Femur (tissue), 1 donor: ENCODE measurements around the gene PHC1.

Experiments used
- DNase-seq: peaks from one replicate; pipeline ENCODE4 v3.0.0-alpha.2; 2017

The PHC1 gene

DNA sequence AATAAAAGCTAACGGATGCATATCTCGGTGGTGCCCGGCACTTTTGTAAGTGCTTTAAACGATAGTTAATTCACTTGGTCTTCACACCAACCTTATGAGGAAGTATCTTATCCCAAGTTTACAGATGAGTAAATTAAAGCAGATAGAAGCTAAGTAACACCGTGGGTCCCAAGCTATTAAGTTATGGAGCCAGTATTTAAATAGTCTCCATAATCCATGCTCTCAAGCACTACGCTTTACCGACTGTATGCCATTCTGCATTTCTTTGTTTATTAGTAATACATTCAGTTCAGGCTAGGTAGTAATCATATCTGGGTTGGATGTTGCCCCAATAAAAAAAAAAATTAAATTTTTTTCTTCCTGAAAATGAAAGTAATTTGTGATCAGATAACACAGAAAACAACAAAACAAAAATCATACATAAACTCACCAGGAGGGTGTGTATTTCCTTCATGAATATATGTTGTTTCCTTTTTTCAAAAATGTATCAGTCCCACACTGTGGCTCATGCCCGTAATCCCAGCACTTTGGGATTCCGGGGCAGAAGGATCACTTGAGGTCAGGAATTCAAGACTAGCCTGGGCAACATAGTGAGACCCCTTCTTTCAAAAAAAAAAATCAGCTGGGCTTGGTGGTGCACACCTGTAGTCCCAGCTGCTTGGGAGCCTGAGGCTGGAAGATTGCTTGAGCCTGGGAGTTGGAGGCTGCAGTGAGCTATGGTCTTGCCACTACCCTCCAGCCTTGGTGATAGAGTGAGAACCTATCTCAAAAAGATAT lies 36.6 kb downstream of the PHC1 start:
- no peak for DNase-seq

DNA sequence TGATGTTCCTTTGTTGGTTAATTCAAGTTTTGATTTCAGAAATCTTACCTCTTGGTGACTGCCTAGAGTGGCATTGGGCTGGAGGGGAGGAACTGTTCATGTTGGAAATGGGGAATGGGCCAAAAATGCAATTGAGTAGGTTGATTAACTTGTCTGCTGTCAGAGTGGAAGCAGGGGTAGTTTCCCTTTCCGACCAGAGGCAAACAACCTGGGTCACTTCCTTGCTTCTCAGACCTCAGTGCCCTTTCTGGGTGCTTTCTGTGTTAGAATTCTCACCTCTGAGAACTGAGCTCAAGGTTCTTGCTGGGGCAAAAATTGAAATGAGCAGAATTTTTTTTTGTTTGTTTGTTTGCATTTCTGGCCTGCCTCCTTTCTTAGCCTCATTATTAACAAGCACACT lies 37.4 kb downstream of the PHC1 start:
- DNase-seq = no peak

DNA sequence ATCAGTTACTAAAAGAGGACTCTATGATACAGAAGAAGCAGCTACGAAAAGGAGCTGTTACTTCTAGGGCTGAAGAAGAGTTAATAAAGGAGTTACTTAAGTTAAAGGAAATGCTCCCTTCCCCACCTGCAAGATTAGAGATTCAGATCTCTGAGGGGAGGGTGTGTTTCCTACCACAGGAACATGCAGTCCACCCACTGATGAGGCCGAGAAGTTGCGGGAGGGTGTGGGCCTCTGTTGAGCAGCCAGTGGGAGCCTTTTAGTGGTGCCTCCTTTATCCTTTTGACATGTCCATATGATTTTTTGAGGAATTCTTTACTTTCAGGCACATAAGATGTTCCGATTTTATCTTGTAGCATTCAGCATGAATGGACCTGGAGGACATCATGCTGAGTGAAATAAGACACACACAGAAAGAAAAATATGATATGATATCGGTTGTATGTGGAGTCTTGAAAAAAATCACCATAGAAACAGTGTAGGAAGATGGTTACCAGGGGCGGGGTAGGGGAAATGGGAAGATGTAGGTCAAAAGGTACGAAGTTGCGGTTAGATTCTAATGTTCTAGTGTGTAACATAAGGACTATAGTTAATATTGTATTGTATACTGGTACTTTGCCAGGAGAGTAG lies 39.6 kb downstream of the PHC1 start:
- DNase-seq = no peak

DNA sequence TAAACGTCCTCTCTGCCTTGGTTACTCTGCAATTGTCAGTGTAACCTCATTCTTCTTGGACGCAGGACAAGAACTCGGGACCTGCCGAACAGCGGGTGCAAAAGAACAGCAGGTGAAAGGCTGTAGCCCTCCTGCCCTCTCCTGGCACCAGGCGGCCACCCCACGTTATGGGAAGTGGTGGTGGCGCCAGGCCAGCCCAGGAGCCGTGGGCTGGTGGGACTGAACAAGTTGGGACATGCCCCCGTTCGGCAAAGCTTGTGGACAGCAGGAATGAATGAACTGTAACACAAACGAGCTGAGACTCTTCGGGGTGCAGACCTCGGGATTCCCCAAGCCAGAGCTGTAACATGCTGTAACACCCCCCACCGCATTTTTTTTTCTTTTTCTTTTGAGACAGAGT lies 41.8 kb downstream of the PHC1 start:
- DNase-seq = no peak

DNA sequence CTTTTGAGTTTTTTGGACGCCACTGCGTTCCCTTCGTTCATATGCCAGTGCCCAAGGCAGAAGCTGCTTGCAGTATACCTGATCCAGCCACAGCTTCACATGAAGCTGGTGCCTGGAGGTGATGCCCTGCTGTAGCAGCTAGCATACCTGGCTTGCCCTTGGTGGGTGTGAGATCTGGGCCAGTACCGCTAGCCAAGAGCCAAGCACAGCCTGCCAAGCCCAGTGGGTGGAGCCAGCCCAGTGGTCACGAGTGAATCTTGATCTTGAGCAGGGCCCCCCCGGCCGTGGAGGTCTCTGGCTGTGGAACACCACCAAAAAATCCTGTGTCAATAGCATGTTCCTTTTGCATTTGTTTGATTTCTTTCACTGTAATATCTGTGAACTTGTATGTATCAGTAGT lies 42.5 kb downstream of the PHC1 start:
- no peak for DNase-seq

DNA sequence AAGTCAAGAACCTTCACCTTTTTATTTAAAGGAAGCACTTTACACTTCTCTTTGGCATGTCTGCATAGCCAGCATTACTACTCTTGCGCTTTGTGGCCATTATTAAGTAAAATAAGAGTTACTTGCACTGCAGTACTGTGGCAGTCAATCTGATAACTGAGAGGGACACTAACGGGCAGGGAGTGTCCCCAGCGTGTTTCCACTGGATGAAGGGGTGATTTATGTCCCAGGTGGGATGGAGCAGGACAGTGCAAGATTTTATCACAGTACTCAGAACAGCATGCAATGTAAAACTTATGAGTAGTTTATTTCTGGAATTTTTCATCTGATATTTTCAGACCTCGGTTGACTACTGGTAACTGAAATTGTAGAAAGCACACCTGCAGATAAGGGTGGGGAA lies 43.3 kb downstream of the PHC1 start:
- DNase-seq = no peak

DNA sequence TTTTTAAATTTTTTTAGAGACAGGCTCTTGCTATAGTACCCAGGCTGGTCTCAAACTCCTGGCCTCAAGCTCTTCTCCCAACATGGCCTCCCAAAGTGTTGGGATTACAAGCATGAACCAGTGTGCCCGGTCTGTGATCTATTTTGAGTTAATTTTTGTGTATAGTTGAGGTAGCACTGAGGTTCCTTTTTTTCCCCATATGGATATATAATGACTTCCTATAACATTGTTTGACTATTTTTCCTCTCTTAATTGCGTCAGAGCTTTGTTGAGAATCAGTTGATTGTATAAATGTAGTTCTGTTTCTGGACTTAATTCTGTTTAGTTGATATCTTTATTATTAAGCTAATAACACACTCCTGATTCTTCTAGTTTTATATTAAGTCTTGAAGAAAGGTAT lies 43.8 kb downstream of the PHC1 start:
- no peak for DNase-seq

DNA sequence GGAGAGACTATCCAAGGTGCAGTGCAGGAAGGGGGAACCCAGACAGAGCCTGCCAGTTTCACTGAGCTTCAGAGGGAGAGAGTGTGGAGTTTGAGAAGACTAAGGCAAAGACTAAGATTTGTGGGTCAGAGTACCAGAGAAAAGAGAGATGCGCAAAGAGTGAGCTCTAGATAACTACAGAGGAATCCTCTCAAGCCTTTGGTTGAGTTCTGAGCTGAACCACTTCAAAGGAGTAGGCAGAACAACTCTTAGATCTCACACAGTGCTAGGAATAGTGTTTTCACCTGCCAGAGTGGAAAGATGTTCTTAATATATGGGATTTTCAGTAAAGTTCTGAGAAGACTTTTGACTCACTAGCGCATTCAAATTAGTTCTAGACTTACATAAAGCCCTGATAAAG lies 45.9 kb downstream of the PHC1 start:
- DNase-seq = no peak

DNA sequence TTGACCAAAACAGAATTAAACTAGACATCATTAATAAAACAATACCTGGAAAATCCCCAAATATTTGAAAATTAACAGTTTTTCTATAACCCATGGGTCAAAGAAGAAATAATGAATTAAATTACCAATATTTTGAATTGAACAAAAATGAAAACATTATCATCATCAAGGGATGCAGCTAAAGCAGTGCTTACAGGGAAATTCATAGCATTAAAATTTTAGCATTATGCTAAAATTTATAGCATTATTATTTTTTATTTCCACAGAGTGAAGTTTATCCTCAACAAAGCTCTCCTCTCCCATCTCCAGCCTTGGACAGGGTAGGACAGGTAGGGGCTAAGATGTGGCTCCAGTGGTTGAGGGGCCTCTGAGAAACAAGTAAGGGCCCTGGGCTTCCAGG lies 54.5 kb downstream of the PHC1 start:
- DNase-seq = no peak

DNA sequence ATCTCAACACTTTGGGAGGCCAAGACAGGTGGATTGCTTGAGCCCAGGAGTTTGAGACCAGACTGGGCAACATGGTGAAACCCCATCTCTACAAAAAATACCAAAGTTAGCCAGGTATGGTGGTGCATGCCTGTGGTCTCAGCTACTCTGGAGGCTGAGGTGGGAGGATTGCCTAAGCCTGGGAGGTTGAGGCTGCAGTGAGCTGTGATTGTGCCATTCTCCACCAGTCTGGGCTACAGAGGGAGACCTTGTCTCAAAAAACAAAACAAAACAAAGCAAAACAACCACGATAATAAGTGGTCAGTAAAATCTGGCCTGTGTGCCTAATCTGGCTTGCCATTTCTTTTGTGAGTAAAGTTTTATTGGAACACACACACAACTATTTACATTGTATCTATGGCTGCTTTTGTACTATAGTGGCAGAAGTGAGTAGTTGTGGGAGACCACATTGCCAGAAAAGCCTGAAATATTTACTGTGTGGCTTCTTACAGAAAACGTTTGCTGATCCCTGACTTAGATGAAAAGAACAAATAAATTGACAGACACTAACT lies 55.6 kb downstream of the PHC1 start:
- DNase-seq = no peak

DNA sequence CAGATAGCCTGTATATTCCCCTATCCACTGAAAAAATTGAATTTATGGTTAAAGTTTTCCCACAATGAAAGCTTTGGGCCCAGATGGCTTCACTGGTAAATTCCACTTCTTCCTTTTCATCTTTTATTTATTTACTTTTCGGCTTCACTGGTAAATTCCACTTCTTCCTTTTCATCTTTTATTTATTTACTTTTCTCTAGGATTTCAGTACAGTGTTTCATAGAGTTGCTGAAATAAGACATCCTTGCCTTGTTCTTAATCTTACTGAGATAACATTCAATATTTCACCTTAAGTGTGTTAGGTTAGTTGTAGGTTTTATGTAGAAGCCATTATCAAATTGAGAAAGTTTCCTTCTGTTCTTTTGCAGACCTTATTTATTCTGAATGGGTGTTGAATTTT lies 56.1 kb downstream of the PHC1 start:
- no peak for DNase-seq

DNA sequence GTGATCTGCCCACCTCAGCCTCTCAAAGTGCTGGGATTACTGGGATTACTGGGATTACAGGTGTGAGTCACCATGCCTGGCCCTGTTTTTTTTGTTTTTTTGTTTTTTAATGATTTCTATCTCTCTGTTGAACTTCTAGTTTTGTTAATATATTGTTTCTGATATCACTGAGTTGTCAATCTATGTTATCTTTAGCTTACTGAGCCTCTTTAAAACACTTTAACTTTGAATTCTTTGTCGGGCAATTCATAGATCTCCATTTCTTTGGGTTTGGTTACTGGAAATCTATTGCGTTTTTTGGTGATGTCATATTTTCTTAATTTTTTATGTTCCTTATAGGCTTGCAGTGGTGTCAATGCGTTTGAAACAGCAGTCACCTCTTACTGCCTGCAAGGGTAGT lies 65.8 kb downstream of the PHC1 start:
- no peak for DNase-seq

DNA sequence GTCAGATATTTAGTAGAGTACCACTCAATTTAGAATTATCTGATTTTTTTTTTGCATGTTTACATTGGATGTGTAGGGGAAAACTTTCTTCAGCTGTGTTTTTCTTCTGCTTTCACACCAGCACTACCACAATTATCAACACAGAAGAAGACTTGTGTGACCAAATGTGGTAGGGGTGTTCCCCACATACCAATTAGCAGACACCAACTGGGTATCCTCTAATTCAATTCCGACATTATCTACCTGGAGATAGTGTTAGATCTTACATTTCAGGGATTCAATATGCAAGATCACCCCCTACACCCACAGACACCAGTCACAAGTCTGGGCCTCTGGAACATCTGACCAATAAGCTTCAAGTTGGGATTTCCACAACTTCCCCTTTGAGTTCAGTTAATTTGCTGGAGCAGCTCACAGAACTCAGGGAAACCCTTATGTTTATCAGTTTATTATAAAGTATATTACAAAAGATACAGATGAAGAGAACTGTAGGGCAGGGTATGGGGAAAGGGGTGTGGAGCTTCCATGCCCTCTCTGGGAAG lies 71.0 kb downstream of the PHC1 start:
- no peak for DNase-seq

DNA sequence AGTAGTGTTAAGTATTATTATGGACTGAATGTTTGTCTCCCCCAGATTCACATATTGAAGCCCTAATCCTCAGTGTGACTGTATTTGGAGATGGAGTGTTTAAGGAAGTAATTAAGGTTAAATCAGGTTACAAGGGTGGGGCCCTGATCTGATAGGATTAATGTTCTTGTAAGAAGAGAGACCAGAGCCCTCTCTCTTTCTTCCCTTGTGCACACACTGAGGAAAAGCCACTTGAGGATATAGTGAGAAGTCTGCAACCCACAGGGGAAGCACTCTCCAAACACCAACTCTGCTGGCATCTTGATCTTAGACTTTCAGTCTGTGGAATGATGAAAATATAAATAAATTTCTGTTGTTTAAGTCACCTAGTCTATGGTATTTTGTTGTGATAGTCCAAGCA lies 72.9 kb downstream of the PHC1 start:
- no peak for DNase-seq

DNA sequence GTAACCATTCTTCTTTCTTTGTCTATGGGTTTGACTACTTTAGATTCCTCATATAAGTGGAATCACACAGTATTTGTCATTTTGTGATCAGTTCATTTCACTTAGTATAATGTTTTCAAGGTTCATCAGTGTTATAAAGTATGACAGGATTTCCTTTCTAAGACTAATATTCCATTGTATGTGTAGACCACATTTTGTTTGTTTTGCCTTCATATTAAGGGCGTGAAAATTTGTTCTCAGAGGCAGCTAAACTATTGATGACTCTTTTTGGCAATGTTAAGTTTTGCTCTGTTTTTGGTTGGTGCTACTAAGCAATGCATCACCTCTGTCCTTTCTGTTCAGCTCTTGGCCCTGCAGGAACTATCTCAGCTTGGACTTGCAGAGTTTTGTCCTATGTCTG lies 73.4 kb downstream of the PHC1 start:
- DNase-seq = no peak

DNA sequence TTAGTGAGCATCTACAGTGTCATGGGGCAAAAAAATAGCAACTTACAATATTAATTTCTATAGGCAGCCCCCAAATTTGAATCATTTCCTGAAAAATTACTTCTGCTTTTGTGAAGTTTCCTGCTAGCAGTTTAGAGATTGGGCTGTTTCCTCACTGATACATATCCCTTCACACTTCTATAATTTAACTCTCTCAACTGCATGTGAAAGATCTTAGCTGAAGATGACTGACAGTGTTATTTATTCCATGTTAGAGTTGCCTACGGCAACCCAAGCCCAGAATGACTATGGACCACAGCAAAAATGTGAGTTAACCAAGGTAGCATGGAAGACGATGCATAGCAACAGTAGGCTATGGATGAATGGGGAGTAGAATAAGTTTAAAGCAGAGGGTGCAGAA lies 75.1 kb downstream of the PHC1 start, which contains the start of gene KLRG1:
Gene KLRG1, plus strand, starts transcription at position 134 of the 400 bp plus-strand sequence. Its CDS starts 90 bp downstream, at position 224.
- DNase-seq = no peak
